OCI-LY3 (cell line): Measurements from ENCODE around the gene SHISA6.

ENCODE experiments used
- EZH2phosphoT487 ChIP-seq: fragments of 200-600 bp; shearing (Covaris generic); IDR thresholded peaks from 2 replicates; pipeline ENCODE4 v1.6.1; 2018; ENCODE audit warnings: antibody characterized with exemption, mixed run types, low read depth
- TF ChIP-seq, protein P1 (sequence below): fragments of 200-600, 300-600 bp; sonication (generic); IDR thresholded peaks from 2 replicates; pipeline ENCODE4 v1.5.1; 2014; ENCODE audit warnings: antibody characterized with exemption, low read length, low read depth

DNA sequence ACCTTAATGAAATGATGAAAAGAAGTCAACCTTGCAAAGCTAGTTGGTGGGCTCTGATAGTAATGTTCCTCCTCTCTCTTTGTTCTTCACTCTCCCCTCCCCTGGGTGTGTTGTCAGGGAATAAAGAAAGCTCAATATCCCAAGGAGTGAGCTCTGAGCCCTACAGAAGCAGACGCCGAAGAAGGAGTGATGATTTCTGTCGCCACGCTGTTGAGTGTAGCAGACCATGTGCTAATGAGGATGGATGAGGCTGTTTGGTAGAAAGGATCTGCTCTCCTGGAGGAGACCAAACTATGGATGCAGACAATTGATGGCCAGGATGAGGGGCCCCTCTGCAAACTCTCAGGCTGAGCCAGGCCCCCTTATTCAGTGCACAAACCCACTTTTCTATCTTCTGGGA, 217.3 kb downstream of the SHISA6 start:
- TF ChIP-seq, protein P1, sequence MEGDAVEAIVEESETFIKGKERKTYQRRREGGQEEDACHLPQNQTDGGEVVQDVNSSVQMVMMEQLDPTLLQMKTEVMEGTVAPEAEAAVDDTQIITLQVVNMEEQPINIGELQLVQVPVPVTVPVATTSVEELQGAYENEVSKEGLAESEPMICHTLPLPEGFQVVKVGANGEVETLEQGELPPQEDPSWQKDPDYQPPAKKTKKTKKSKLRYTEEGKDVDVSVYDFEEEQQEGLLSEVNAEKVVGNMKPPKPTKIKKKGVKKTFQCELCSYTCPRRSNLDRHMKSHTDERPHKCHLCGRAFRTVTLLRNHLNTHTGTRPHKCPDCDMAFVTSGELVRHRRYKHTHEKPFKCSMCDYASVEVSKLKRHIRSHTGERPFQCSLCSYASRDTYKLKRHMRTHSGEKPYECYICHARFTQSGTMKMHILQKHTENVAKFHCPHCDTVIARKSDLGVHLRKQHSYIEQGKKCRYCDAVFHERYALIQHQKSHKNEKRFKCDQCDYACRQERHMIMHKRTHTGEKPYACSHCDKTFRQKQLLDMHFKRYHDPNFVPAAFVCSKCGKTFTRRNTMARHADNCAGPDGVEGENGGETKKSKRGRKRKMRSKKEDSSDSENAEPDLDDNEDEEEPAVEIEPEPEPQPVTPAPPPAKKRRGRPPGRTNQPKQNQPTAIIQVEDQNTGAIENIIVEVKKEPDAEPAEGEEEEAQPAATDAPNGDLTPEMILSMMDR = no peak
- TF ChIP-seq EZH2phosphoT487 = no peak
